Fibroblast of pulmonary artery (primary cell): ENCODE results near the gene TMEM214.

Source experiments
- DNase-seq: peaks from one replicate; pipeline ENCODE4 v3.0.0-alpha.2; 2010; ENCODE audit warnings: low read depth
- H3K4me3 ChIP-seq: replicated peaks from 2 replicates; pipeline ENCODE4 v1.5.1; 2011; ENCODE audit warnings: low read depth, mild to moderate bottlenecking, control low read depth, low read length, moderate library complexity
- CTCF ChIP-seq: IDR thresholded peaks from 2 replicates; pipeline ENCODE4 v1.5.1; 2011; ENCODE audit warnings: mild to moderate bottlenecking, control low read depth, low read length, inconsistent platforms; ENCODE audit errors: missing control alignments

The TMEM214 gene

GRCh38 chr2:27025281-27025800 lies 7.4 kb upstream of the TMEM214 start:
- no peak for DNase-seq
- H3K4me3 ChIP-seq, result no peak overlapping the region
- no peak for TF ChIP-seq CTCF

GRCh38 chr2:27025861-27026851 lies 6.6 kb upstream of the TMEM214 start:
- no peak for DNase-seq
- H3K4me3 ChIP-seq, result no peak overlapping the region
- TF ChIP-seq CTCF, result no peak

- TF ChIP-seq CTCF, result no peak
- no peak for DNase-seq
Measured at GRCh38 chr2:27027211-27027651, 5.5 kb upstream of the TMEM214 start.

GRCh38 chr2:27029051-27029450 lies 3.7 kb upstream of the TMEM214 start:
- DNase-seq, result no peak
- no peak for TF ChIP-seq CTCF
- no peak overlapping the region for H3K4me3 ChIP-seq

More at GRCh38 chr2:27027211-27027651, 5.5 kb upstream of the TMEM214 start:
- no peak overlapping the region for H3K4me3 ChIP-seq

- peak overlapping the region; percentile 98 for H3K4me3 ChIP-seq
Measured at GRCh38 chr2:27033253-27033852, 588 bp downstream of the TMEM214 start.

GRCh38 chr2:27038012-27038411 lies 5.2 kb downstream of the TMEM214 start:
- no peak for DNase-seq
- no peak overlapping the region for H3K4me3 ChIP-seq
- no peak for TF ChIP-seq CTCF

More at GRCh38 chr2:27033253-27033852, 588 bp downstream of the TMEM214 start:
- no peak for DNase-seq
- TF ChIP-seq CTCF, result no peak
